H1 (cell line): ENCODE data around the gene RFX3. TPM values are rescaled to one million over a fixed set of nuclear protein-coding genes. Genes with fewer than 3 reads are reported as not detected.

ENCODE experiments used
- CTCF ChIA-PET: fragments of 300-600 bp; sonication (Branson Sonifier 250); formaldehyde crosslinking; loops from one replicate; lab custom pipeline; 2021; ENCODE audit not compliant: partially characterized antibody; lab: Charles Lee
- POLR2A ChIA-PET: fragments of 300-600 bp; sonication (Branson Sonifier 250); formaldehyde crosslinking; loops from one replicate; lab custom pipeline; 2021; ENCODE audit warnings: inconsistent platforms; ENCODE audit not compliant: partially characterized antibody; lab: Charles Lee
- DNase-seq, 2 experiments: peaks; one replicate each; pipeline versions ENCODE4 v3.0.0 to v3.0.0-alpha.2; 2010 to 2022; ENCODE audit warnings: low spot score in 2 of 2, low read depth in 1 of 2, mixed read lengths in 1 of 2
- FAIRE-seq: peaks from 2 replicates; lab custom pipeline; 2011; peaks lifted over from hg19 to GRCh38; lab: Jason Lieb, UNC
- H2AFZ ChIP-seq: 2 replicates; pipeline ENCODE4 v1.8.1; 2012; ENCODE audit warnings: low read length, inconsistent platforms
- H2AK5ac ChIP-seq: 2 replicates; pipeline ENCODE4 v1.6.1; 2013; ENCODE audit warnings: low read depth, low read length
- H2BK120ac ChIP-seq: replicated peaks from 2 replicates; pipeline ENCODE3; 2013; ENCODE audit warnings: low read depth, low read length, inconsistent platforms
- H2BK12ac ChIP-seq: 2 replicates; pipeline ENCODE4 v1.6.1; 2013; ENCODE audit warnings: low read depth, low read length
- H2BK15ac ChIP-seq: 2 replicates; pipeline ENCODE4 v1.6.1; 2013; ENCODE audit warnings: low read length
- H2BK20ac ChIP-seq: 2 replicates; pipeline ENCODE4 v1.6.1; 2013; ENCODE audit warnings: low read length
- H2BK5ac ChIP-seq: 2 replicates; pipeline ENCODE4 v1.6.1; 2013; ENCODE audit warnings: low read depth, low read length
- H3K14ac ChIP-seq: 2 replicates; pipeline ENCODE4 v1.6.1; 2013; ENCODE audit warnings: inconsistent platforms; ENCODE audit not compliant: insufficient read length
- H3K18ac ChIP-seq: 2 replicates; pipeline ENCODE4 v1.6.1; 2013; ENCODE audit warnings: low read length; ENCODE audit errors: extremely low read depth
- H3K23ac ChIP-seq: 2 replicates; pipeline ENCODE4 v1.6.1; 2013; ENCODE audit warnings: inconsistent platforms; ENCODE audit not compliant: insufficient read length
- H3K23me2 ChIP-seq: 2 replicates; pipeline ENCODE4 v1.6.1; 2013; ENCODE audit warnings: low read depth, low read length
- H3K27ac ChIP-seq: 2 replicates; pipeline ENCODE4 v1.6.1; 2011; ENCODE audit warnings: low read depth, low read length, inconsistent platforms
- H3K27me3 ChIP-seq, 4 experiments: replicated peaks in 1 of 4; 1 replicate in 1 of 4; 2 replicates in 3 of 4; pipeline versions ENCODE4 v1.6.1 to v1.8.1; 2011 to 2013; ENCODE audit warnings: low read length in 3 of 4, mild to moderate bottlenecking in 3 of 4, inconsistent platforms in 2 of 4, mixed read lengths in 2 of 4, moderate library complexity in 1 of 4; ENCODE audit not compliant: control insufficient read depth in 3 of 4, insufficient read depth in 3 of 4; ENCODE audit errors: extremely low read depth in 1 of 4
- H3K36me3 ChIP-seq, 4 experiments: 2 replicates each; pipeline versions ENCODE4 v1.6.1 to v1.8.1; 2011 to 2013; ENCODE audit warnings: mild to moderate bottlenecking in 4 of 4, low read length in 3 of 4, moderate library complexity in 2 of 4, control low read depth in 1 of 4, inconsistent platforms in 1 of 4; ENCODE audit not compliant: insufficient read depth in 4 of 4, control insufficient read depth in 2 of 4
- H3K4ac ChIP-seq: replicated peaks from 2 replicates; pipeline ENCODE3; 2013; ENCODE audit warnings: low read length, low read depth, mixed read lengths, inconsistent platforms; ENCODE audit not compliant: insufficient read length
- H3K4me1 ChIP-seq, 4 experiments: replicated peaks in 1 of 4; 1 replicate in 1 of 4; 2 replicates in 3 of 4; pipeline versions ENCODE4 v1.6.1 to v1.8.1; 2011 to 2013; ENCODE audit warnings: low read length in 3 of 4, inconsistent platforms in 2 of 4, mixed read lengths in 1 of 4; ENCODE audit not compliant: insufficient read depth in 4 of 4, control insufficient read depth in 3 of 4
- H3K4me2 ChIP-seq, 2 experiments: 2 replicates each; pipeline versions ENCODE4 v1.6.1 to v1.8.1; 2011 to 2013; ENCODE audit warnings: low read depth in 2 of 2, low read length in 2 of 2, control low read depth in 1 of 2, inconsistent platforms in 1 of 2, mild to moderate bottlenecking in 1 of 2; ENCODE audit not compliant: insufficient read depth in 1 of 2
- H3K4me3 ChIP-seq, 4 experiments: fragments of 200-600, 300-600 bp in 1 of 4; sonication (generic), shearing (Covaris generic), sonication (Bioruptor Twin) in 1 of 4; 2 replicates each; pipeline versions ENCODE4 v1.5.1 to v1.8.1; 2011 to 2016; ENCODE audit warnings: low read length in 4 of 4, low read depth in 3 of 4, control low read depth in 2 of 4, inconsistent platforms in 2 of 4, mild to moderate bottlenecking in 2 of 4, mixed read lengths in 1 of 4, moderate library complexity in 1 of 4; ENCODE audit not compliant: insufficient read depth in 2 of 4; ENCODE audit errors: extremely low read depth in 1 of 4
- H3K56ac ChIP-seq: replicated peaks from 2 replicates; pipeline ENCODE3; 2013; ENCODE audit warnings: low read depth, mild to moderate bottlenecking, mixed read lengths, low read length, inconsistent platforms; ENCODE audit not compliant: insufficient read length
- H3K79me1 ChIP-seq: 2 replicates; pipeline ENCODE4 v1.6.1; 2013; ENCODE audit warnings: low read depth, low read length, control low read depth
- H3K79me2 ChIP-seq, 2 experiments: 2 replicates each; pipeline versions ENCODE4 v1.6.1 to v1.8.1; 2012 to 2013; ENCODE audit warnings: low read length in 2 of 2, mild to moderate bottlenecking in 2 of 2, inconsistent platforms in 1 of 2; ENCODE audit not compliant: insufficient read depth in 2 of 2, control insufficient read depth in 1 of 2
- H3K9ac ChIP-seq, 4 experiments: replicated peaks in 1 of 4; 1 replicate in 1 of 4; 2 replicates in 3 of 4; pipeline versions ENCODE4 v1.6.1 to v1.8.1; 2011 to 2013; ENCODE audit warnings: low read depth in 3 of 4, low read length in 3 of 4, control low read depth in 2 of 4, mild to moderate bottlenecking in 2 of 4, moderate library complexity in 2 of 4, inconsistent platforms in 1 of 4; ENCODE audit errors: extremely low read depth in 1 of 4
- H3K9me3 ChIP-seq, 2 experiments: 2 replicates each; pipeline versions ENCODE4 v1.6.1 to v1.8.1; 2012 to 2013; ENCODE audit warnings: mild to moderate bottlenecking in 2 of 2, moderate library complexity in 2 of 2, control low read depth in 1 of 2, inconsistent platforms in 1 of 2, low read depth in 1 of 2, low read length in 1 of 2, mixed read lengths in 1 of 2; ENCODE audit not compliant: insufficient read depth in 2 of 2
- H4K20me1 ChIP-seq, 2 experiments: replicated peaks in 1 of 2; 2 replicates each; pipeline versions ENCODE3 to v1.8.1; 2011 to 2013; ENCODE audit warnings: inconsistent platforms in 2 of 2, low read length in 2 of 2, mild to moderate bottlenecking in 1 of 2; ENCODE audit not compliant: insufficient read depth in 2 of 2, control insufficient read depth in 1 of 2
- H4K5ac ChIP-seq: 2 replicates; pipeline ENCODE4 v1.6.1; 2013; ENCODE audit warnings: low read length, low read depth, mixed read lengths, inconsistent platforms; ENCODE audit not compliant: insufficient read length
- H4K8ac ChIP-seq: 2 replicates; pipeline ENCODE4 v1.8.0; 2013; ENCODE audit warnings: mild to moderate bottlenecking, moderate library complexity, low read length, inconsistent platforms; ENCODE audit not compliant: insufficient read depth; ENCODE audit errors: extremely low read depth
- H4K91ac ChIP-seq: replicated peaks from 2 replicates; pipeline ENCODE3; 2013; ENCODE audit warnings: low read length, mixed read lengths, inconsistent platforms; ENCODE audit not compliant: insufficient read length
- EP300 ChIP-seq, 2 experiments: IDR thresholded peaks; 1 replicate in 1 of 2; 2 replicates in 1 of 2; pipeline ENCODE4 v1.6.1; 2011 to 2012; ENCODE audit warnings: low read depth in 2 of 2, low read length in 2 of 2, mild to moderate bottlenecking in 2 of 2, borderline replicate concordance in 1 of 2, inconsistent platforms in 1 of 2, moderate library complexity in 1 of 2
- WGBS, 2 experiments: shearing (Covaris generic) in 1 of 2; methylation state at CpG; one replicate each; pipeline versions ENCODE4 v1.1.6 to v1.1.7; 2013 to 2015; ENCODE audit warnings: low lambda C conversion rate in 2 of 2, mixed read lengths in 2 of 2, inconsistent platforms in 1 of 2, low coverage in 1 of 2, missing lambda C conversion rate in 1 of 2; ENCODE audit not compliant: insufficient replicate concordance in 2 of 2, insufficient coverage in 1 of 2, insufficient read length in 1 of 2; ENCODE audit errors: extremely low coverage in 1 of 2, missing lambda C conversion rate in 1 of 2; 5-methylcytosine and 5-hydroxymethylcytosine counted together
- polyA plus RNA-seq, 7 experiments: library from polyadenylated mRNA; depleted of rRNA in 3 of 7; stranded (reverse) in 5 of 7; unstranded in 2 of 7; fragments of >200 nt in 5 of 7; fragments of 200-250 nt in 2 of 7; gene quantifications; 1 replicate in 5 of 7; 2 replicates in 1 of 7; 4 replicates in 1 of 7; pipeline versions ENCODE4 v1.2.1 to v1.2.3, GENCODE V29; 2011 to 2013; ENCODE audit warnings: missing spikeins in 2 of 7, mixed read lengths in 2 of 7
- total RNA-seq: library from RNA; stranded (reverse); fragmentation: NEBNext Ultra II Directional; extraction: Animal tissue kit (Norgen Biotek cat#: 25700); gene quantifications from 2 replicates; pipeline ENCODE4 v1.2.1, GENCODE V29; 2021

Gene RFX3
- total and polyA plus RNA-seq, 2 of the 8 experiments (the other 6 are each of a cell fraction or from before 2014, with no cell fraction given), result 4.9 to 22.6 TPM

DNA sequence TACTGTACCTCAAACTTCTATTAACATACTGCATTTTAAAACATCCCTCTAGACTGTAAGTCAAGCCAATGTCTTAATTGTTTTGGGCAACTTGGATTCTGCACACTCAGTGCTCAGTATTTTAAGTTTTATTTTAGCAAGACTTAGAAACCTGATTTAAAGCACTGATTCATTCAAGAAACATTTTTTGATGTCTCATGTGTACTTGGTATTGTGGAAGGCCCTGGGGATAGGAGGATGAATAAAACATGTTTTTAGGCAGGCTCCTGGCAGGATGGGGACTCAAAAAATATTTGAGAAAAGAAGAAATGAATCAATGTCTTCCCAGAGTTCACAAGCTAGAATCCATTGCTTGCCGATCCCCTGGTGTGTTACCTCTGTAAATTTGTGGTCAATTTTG, 347.9 kb downstream of the RFX3 start:
- H3K4ac ChIP-seq, result no peak overlapping the region
- no peaks in the 10 kb centered on the region for H3K79me1 ChIP-seq
- H3K79me2 ChIP-seq, result no peaks in the 10 kb centered on the region
- no peak overlapping the region for H2BK5ac ChIP-seq
- CTCF ChIA-PET, result interaction anchor here (0.9 to 2.9 kb wide), 5 partner anchors 10 to 306 kb away, joined by 3 to 14 read pairs (median 3); no protein-coding TSS in a partner anchor
- POLR2A ChIA-PET, result no interaction called here
- H3K14ac ChIP-seq, result no peak overlapping the region
- H3K4me1 ChIP-seq, result peaks cover 0 to 3% (median under 1%) of the 10 kb centered on the region in 4 experiments; a peak in 4 of 7 replicates
- no peak overlapping the region for H2BK15ac ChIP-seq
- no peak overlapping the region for H3K56ac ChIP-seq
- no peaks in the 10 kb centered on the region for H3K9me3 ChIP-seq
- DNase-seq (no peak), FAIRE-seq (no peak)
- H2BK120ac ChIP-seq, result no peak overlapping the region
- no peaks in the 10 kb centered on the region for H4K20me1 ChIP-seq
- H4K5ac ChIP-seq, result no peak overlapping the region
- H3K18ac ChIP-seq, result no peak overlapping the region
- H4K8ac ChIP-seq, result no peak overlapping the region
- no peak for TF ChIP-seq EP300 (IDR thresholded peaks at IDR 0.05; ENCODE audit: borderline replicate concordance in 1 of 2, low read depth in 2 of 2, low read length in 2 of 2)
- no peak overlapping the region for H3K4me3 ChIP-seq
- no peak overlapping the region for H2BK20ac ChIP-seq
- H3K23me2 ChIP-seq, result peaks cover 8% of the 10 kb centered on the region; the same call in 1 of the 2 replicates
- H2AK5ac ChIP-seq, result no peak overlapping the region
- H3K27me3 ChIP-seq, result peaks cover 2 to 29% (median 20%) of the 10 kb centered on the region in 4 experiments
- no peak overlapping the region for H3K9ac ChIP-seq
- H3K36me3 ChIP-seq, result no peaks in the 10 kb centered on the region
- no peak overlapping the region for H2AFZ ChIP-seq
- no peak overlapping the region for H4K91ac ChIP-seq
- WGBS, 2 experiments, result 96% methylated on average over 1 of the region's 1 CpG; no CpG with 5 or more reads in 1 of the 2 experiments
- H3K4me2 ChIP-seq, result 0 out of 4 replicates have a peak overlapping the region, but pooled peaks of 1 of the 2 experiments have one; percentile 7
- H2BK12ac ChIP-seq, result no peak overlapping the region
- H3K27ac ChIP-seq, result no peak overlapping the region
- no peak overlapping the region for H3K23ac ChIP-seq
